ENCODE data around the gene CHIA.
"Not testable (repeated sequence)": the region's sequence is repeated elsewhere in the genome, so short reads cannot be mapped to it uniquely, and the experiment has no call there.

CHIA gene

GRCh38 chr1:111286912-111287311 lies 3.7 kb upstream of the CHIA start:
- DNase-seq, result no peak

- no peak for DNase-seq
Measured at GRCh38 chr1:111289371-111289770, 1.3 kb upstream of the CHIA start.

GRCh38 chr1:111290104-111290503 lies 547 bp upstream of the CHIA start:
- DNase-seq, result no peak

GRCh38 chr1:111294390-111294789 lies 3.7 kb downstream of the CHIA start:
- DNase-seq, result no peak

- DNase-seq, result no peak
Measured at GRCh38 chr1:111302374-111302773, 11.7 kb downstream of the CHIA start.

GRCh38 chr1:111309690-111310089 lies 19.0 kb downstream of the CHIA start:
- DNase-seq, result no peak

- DNase-seq, result no peak
Measured at GRCh38 chr1:111318523-111318922, 27.9 kb downstream of the CHIA start.

GRCh38 chr1:111320066-111320879 lies 29.6 kb downstream of the CHIA start:
- DNase-seq, result no peak

- DNase-seq, result no peak
Measured at GRCh38 chr1:111323231-111323630, 32.6 kb downstream of the CHIA start.

GRCh38 chr1:111332190-111332589 lies 41.5 kb downstream of the CHIA start:
- DNase-seq, result no peak

GRCh38 chr1:111334169-111334568 lies 43.5 kb downstream of the CHIA start:
- peak in 1 of 2 experiments; percentile 47 for DNase-seq

- not testable (repeated sequence) for DNase-seq
Measured at GRCh38 chr1:111335214-111335877, 44.7 kb downstream of the CHIA start.

- not testable (repeated sequence) for DNase-seq
Measured at GRCh38 chr1:111338849-111339248, 48.2 kb downstream of the CHIA start.

GRCh38 chr1:111346089-111346885 lies 55.6 kb downstream of the CHIA start:
- peak; percentile 74 to 87 for DNase-seq

- peak; percentile 11 to 59 for DNase-seq
Measured at GRCh38 chr1:111347026-111347425, 56.4 kb downstream of the CHIA start.

GRCh38 chr1:111351700-111352099 lies 61.0 kb downstream of the CHIA start:
- DNase-seq, result no peak

GRCh38 chr1:111354584-111354983 lies 63.9 kb downstream of the CHIA start:
- no peak for DNase-seq

- no peak for DNase-seq
Measured at GRCh38 chr1:111358964-111359363, 68.3 kb downstream of the CHIA start.

GRCh38 chr1:111359376-111359775 lies 68.7 kb downstream of the CHIA start:
- DNase-seq, result no peak

GRCh38 chr1:111360257-111360656 lies 69.6 kb downstream of the CHIA start:
- peak in 1 of 2 experiments; percentile 15 for DNase-seq

- no peak for DNase-seq
Measured at GRCh38 chr1:111361761-111362160, 71.1 kb downstream of the CHIA start.

- DNase-seq, result no peak
Measured at GRCh38 chr1:111364690-111365089, 74.0 kb downstream of the CHIA start.

GRCh38 chr1:111366256-111366655 lies 75.6 kb downstream of the CHIA start:
- no peak for DNase-seq

- peak; percentile 44 to 83 for DNase-seq
Measured at GRCh38 chr1:111369177-111369576, 78.5 kb downstream of the CHIA start.
